SU-DHL-6 (cell line): ENCODE measurements around the gene NHLRC3.

Experiments
- EZH2phosphoT487 ChIP-seq: fragments of 200-600 bp; sonication (generic), shearing (Covaris generic); conservative IDR thresholded peaks from 2 replicates; pipeline ENCODE4 v1.6.1; 2018; ENCODE audit warnings: mild to moderate bottlenecking, antibody characterized with exemption, low read length, moderate library complexity, mixed read lengths
- TF ChIP-seq, protein P1 (sequence below): fragments of 200-600 bp; sonication (generic); IDR thresholded peaks from one replicate; pipeline ENCODE4 v1.5.1; 2017; ENCODE audit warnings: antibody characterized with exemption, mild to moderate bottlenecking, low read length, moderate library complexity; ENCODE audit not compliant: insufficient read depth, poor library complexity, severe bottlenecking

DNA sequence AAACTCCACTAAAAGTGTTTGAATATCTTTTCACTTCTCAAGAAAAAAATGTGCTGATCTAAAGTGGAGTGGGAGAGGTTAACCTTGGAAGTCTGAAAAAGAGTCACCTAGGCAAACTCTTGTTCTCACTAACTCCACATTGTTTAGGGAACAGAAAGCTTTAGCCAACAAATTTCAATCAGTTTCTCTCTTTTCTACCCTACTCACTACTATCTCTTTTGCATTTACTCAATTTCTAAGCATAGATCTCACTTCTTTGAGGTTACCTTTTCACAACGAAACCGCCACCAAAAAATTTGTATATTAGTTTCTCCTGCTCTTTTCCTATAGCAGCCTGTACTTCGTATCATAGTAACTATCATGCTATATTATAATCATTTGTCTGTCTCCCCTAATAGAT is 6.3 kb downstream of the NHLRC3 start:
- TF ChIP-seq, protein P1, sequence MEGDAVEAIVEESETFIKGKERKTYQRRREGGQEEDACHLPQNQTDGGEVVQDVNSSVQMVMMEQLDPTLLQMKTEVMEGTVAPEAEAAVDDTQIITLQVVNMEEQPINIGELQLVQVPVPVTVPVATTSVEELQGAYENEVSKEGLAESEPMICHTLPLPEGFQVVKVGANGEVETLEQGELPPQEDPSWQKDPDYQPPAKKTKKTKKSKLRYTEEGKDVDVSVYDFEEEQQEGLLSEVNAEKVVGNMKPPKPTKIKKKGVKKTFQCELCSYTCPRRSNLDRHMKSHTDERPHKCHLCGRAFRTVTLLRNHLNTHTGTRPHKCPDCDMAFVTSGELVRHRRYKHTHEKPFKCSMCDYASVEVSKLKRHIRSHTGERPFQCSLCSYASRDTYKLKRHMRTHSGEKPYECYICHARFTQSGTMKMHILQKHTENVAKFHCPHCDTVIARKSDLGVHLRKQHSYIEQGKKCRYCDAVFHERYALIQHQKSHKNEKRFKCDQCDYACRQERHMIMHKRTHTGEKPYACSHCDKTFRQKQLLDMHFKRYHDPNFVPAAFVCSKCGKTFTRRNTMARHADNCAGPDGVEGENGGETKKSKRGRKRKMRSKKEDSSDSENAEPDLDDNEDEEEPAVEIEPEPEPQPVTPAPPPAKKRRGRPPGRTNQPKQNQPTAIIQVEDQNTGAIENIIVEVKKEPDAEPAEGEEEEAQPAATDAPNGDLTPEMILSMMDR, result no peak
- TF ChIP-seq EZH2phosphoT487, result no peak
